SKM-1 treated with dmso at 0.1 percent for 144 hours (cell line): ENCODE measurements around the gene KCNMA1.

ENCODE experiments used
- DNase-seq: peaks from one replicate; lab custom pipeline; 2025; ENCODE audit not compliant: unreplicated experiment; lab: John Stamatoyannopoulos, UW

The KCNMA1 gene

DNA sequence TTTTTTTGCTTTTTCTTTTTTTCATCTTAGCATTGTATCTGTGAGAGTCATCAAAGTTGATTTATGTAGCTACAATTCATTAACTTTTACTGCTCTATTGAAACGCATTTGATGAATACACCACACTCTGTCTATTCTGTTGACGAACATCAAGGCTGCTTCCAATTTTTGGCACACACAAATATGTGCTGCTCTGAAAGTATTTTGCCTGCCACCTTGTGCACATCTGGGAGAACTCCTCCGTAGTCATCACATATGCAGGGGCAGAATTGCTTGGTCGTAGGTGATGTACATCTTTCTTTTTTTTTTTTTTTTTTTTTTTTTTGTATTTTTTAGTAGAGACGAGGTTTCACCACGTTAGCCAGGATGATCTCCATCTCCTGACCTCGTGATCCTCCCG is 796.8 kb downstream of the KCNMA1 start:
- no peak for DNase-seq

GRCh38 chr10:76839276-76839675 is 798.3 kb downstream of the KCNMA1 start:
- DNase-seq: no peak

- DNase-seq: no peak
Observed at GRCh38 chr10:76830218-76830617, 807.4 kb downstream of the KCNMA1 start.

GRCh38 chr10:76829724-76830123 is 807.9 kb downstream of the KCNMA1 start:
- no peak for DNase-seq
